Activated CD4-positive, alpha-beta memory T cell treated with anti-CD3 and anti-CD28 coated beads for 36 hours (primary cell): ENCODE measurements around the gene IQGAP1. TPM values are rescaled to one million over a fixed set of nuclear protein-coding genes. Genes with fewer than 3 reads are reported as not detected.
"Not testable (repeated sequence)": the region's sequence is repeated elsewhere in the genome, so short reads cannot be mapped to it uniquely, and the experiment has no call there.

Experiments used
- CTCF ChIA-PET: fragments of 350-600 bp; sonication (Branson Sonifier 250); formaldehyde crosslinking; loops from one replicate; lab custom pipeline; 2021; ENCODE audit warnings: antibody characterized with exemption, inconsistent platforms; lab: Charles Lee
- POLR2A ChIA-PET: fragments of 350-600 bp; sonication (Branson Sonifier 250); formaldehyde crosslinking; loops from one replicate; lab custom pipeline; 2021; ENCODE audit warnings: antibody characterized with exemption; lab: Charles Lee
- DNase-seq: peaks from one replicate; pipeline ENCODE4 v3.0.0-alpha.2; 2020
- H3K27ac Mint-ChIP-seq: one replicate; pipeline ENCODE4 v1.8.0; 2021; ENCODE audit warnings: mixed read lengths
- H3K27me3 Mint-ChIP-seq: one replicate; pipeline ENCODE4 v1.8.0; 2021; ENCODE audit warnings: mixed read lengths
- H3K36me3 Mint-ChIP-seq: one replicate; pipeline ENCODE4 v1.8.0; 2021; ENCODE audit warnings: mixed read lengths
- H3K4me1 Mint-ChIP-seq: one replicate; pipeline ENCODE4 v1.8.0; 2021; ENCODE audit warnings: low read depth, mixed read lengths
- H3K4me3 Mint-ChIP-seq: one replicate; pipeline ENCODE4 v1.8.0; 2021; ENCODE audit warnings: mild to moderate bottlenecking, mixed read lengths
- H3K9me3 Mint-ChIP-seq: one replicate; pipeline ENCODE4 v1.8.0; 2021; ENCODE audit warnings: mixed read lengths
- intact Hi-C: fragments of 100-400 bp; cut with micrococcal nuclease; formaldehyde crosslinking; loops from one replicate; pipeline ENCODE4 v1.15.1; 2023
- total RNA-seq, 2 experiments: library from RNA; stranded (reverse); gene quantifications; one replicate each; pipeline ENCODE4 v1.2.3, GENCODE V29; 2021

The IQGAP1 gene
- total RNA-seq, 2 experiments from 2014 or later = 186 to 207 TPM

GRCh38 chr15:90512276-90512675, 124.2 kb downstream of the IQGAP1 start:
- ChIA-PET POLR2A (no interaction called here), CTCF (interaction anchor here (0.6 to 1.3 kb wide), 3 partner anchors 45 to 192 kb away, joined by 3 to 4 read pairs (median 3); no protein-coding TSS in a partner anchor)
- Mint-ChIP-seq H3K27ac (no peak overlapping the region), H3K4me1 (peaks cover 7% of the 10 kb centered on the region), H3K4me3 (no peak overlapping the region), H3K36me3 (no peaks in the 10 kb centered on the region), H3K9me3 (no peaks in the 10 kb centered on the region), H3K27me3 (no peaks in the 10 kb centered on the region)
- DNase-seq = no peak
- intact Hi-C loops = no loop called here

- no peak overlapping the region for H3K27ac Mint-ChIP-seq
- ChIA-PET CTCF (interaction anchor here (1.3 kb wide), 1 partner anchor 193 kb away, joined by 4 read pairs; no protein-coding TSS in a partner anchor), POLR2A (no interaction called here)
- H3K4me3 Mint-ChIP-seq = no peak overlapping the region
- no peaks in the 10 kb centered on the region for H3K27me3 Mint-ChIP-seq
- DNase-seq = no peak
- H3K9me3 Mint-ChIP-seq = no peaks in the 10 kb centered on the region
- peaks cover 7% of the 10 kb centered on the region for H3K4me1 Mint-ChIP-seq
- intact Hi-C loops = no loop called here
- H3K36me3 Mint-ChIP-seq = no peaks in the 10 kb centered on the region
These were observed 124.9 kb downstream of the IQGAP1 start for GRCh38 chr15:90512981-90513380.

GRCh38 chr15:90513448-90513847, 125.4 kb downstream of the IQGAP1 start:
- Mint-ChIP-seq H3K4me3 (no peak overlapping the region), H3K27me3 (no peaks in the 10 kb centered on the region), H3K9me3 (no peaks in the 10 kb centered on the region), H3K27ac (no peak overlapping the region), H3K36me3 (no peaks in the 10 kb centered on the region), H3K4me1 (peaks cover 7% of the 10 kb centered on the region)
- intact Hi-C loops = no loop called here
- DNase-seq = no peak
- CTCF ChIA-PET = no interaction called here
- POLR2A ChIA-PET = no interaction called here

- CTCF ChIA-PET, H3K4me1 Mint-ChIP-seq, H3K9me3 Mint-ChIP-seq, POLR2A ChIA-PET, intact Hi-C loops, H3K4me3 Mint-ChIP-seq, H3K27ac Mint-ChIP-seq, H3K27me3 Mint-ChIP-seq, H3K36me3 Mint-ChIP-seq, DNase-seq: not testable (repeated sequence)
These were observed 125.9 kb downstream of the IQGAP1 start for GRCh38 chr15:90513893-90514292.

GRCh38 chr15:90519688-90520087, 131.6 kb downstream of the IQGAP1 start:
- DNase-seq = no peak
- H3K4me3 Mint-ChIP-seq = no peak overlapping the region
- intact Hi-C loops = no loop called here
- H3K36me3 Mint-ChIP-seq = no peaks in the 10 kb centered on the region
- CTCF ChIA-PET = no interaction called here
- POLR2A ChIA-PET = no interaction called here
- H3K4me1 Mint-ChIP-seq = no peaks in the 10 kb centered on the region
- H3K27ac Mint-ChIP-seq = no peak overlapping the region
- no peaks in the 10 kb centered on the region for H3K27me3 Mint-ChIP-seq
- no peaks in the 10 kb centered on the region for H3K9me3 Mint-ChIP-seq

- CTCF ChIA-PET = no interaction called here
- H3K27me3 Mint-ChIP-seq = no peaks in the 10 kb centered on the region
- no peak for DNase-seq
- POLR2A ChIA-PET = no interaction called here
- H3K27ac Mint-ChIP-seq = no peak overlapping the region
- no peaks in the 10 kb centered on the region for H3K36me3 Mint-ChIP-seq
- H3K9me3 Mint-ChIP-seq = no peaks in the 10 kb centered on the region
- no peak overlapping the region for H3K4me3 Mint-ChIP-seq
- intact Hi-C loops = no loop called here
- H3K4me1 Mint-ChIP-seq = no peaks in the 10 kb centered on the region
These were observed 132.3 kb downstream of the IQGAP1 start for GRCh38 chr15:90520365-90520764.

GRCh38 chr15:90523373-90523772, 135.3 kb downstream of the IQGAP1 start:
- CTCF ChIA-PET = interaction anchor here (1.0 to 1.2 kb wide), 2 partner anchors 8 to 161 kb away, joined by 3 to 4 read pairs; no protein-coding TSS in a partner anchor
- Mint-ChIP-seq H3K4me1 (peaks cover 1% of the 10 kb centered on the region), H3K36me3 (no peaks in the 10 kb centered on the region), H3K27me3 (no peaks in the 10 kb centered on the region), H3K9me3 (no peaks in the 10 kb centered on the region), H3K4me3 (no peak overlapping the region), H3K27ac (no peak overlapping the region)
- no peak for DNase-seq
- intact Hi-C loops = no loop called here
- POLR2A ChIA-PET = no interaction called here

GRCh38 chr15:90524018-90524803, 136.2 kb downstream of the IQGAP1 start:
- H3K36me3 Mint-ChIP-seq, DNase-seq, H3K27ac Mint-ChIP-seq, H3K9me3 Mint-ChIP-seq, H3K27me3 Mint-ChIP-seq, intact Hi-C loops, H3K4me3 Mint-ChIP-seq, H3K4me1 Mint-ChIP-seq: not testable (repeated sequence)
- ChIA-PET CTCF (interaction anchor here (1.0 to 1.7 kb wide), 2 partner anchors 162 to 204 kb away, joined by 3 to 6 read pairs; no protein-coding TSS in a partner anchor), POLR2A (interaction anchor here (0.6 to 1.1 kb wide), 2 partner anchors 15 to 75 kb away, joined by 3 to 4 read pairs; no protein-coding TSS in a partner anchor)

GRCh38 chr15:90529011-90529370, 140.9 kb downstream of the IQGAP1 start:
- H3K9me3 Mint-ChIP-seq = no peaks in the 10 kb centered on the region
- intact Hi-C loops = no loop called here
- CTCF ChIA-PET = interaction anchor here (0.7 kb wide), 1 partner anchor 406 kb away, joined by 3 read pairs; no protein-coding TSS in a partner anchor
- H3K4me3 Mint-ChIP-seq = peak overlapping the region; percentile 68
- H3K36me3 Mint-ChIP-seq = peaks cover 8% of the 10 kb centered on the region
- no peaks in the 10 kb centered on the region for H3K27me3 Mint-ChIP-seq
- POLR2A ChIA-PET = interaction anchor here (0.9 kb wide), 1 partner anchor 11 kb away, joined by 3 read pairs; no protein-coding TSS in a partner anchor
- H3K27ac Mint-ChIP-seq = peak overlapping the region; percentile 72
- H3K4me1 Mint-ChIP-seq = peaks cover 36% of the 10 kb centered on the region
- DNase-seq = no peak

- Mint-ChIP-seq H3K9me3 (no peaks in the 10 kb centered on the region), H3K4me3 (peak within 1 kb of the TSS; percentile 91), H3K27me3 (no peaks in the 10 kb centered on the region), H3K4me1 (peaks cover 39% of the 10 kb centered on the region), H3K36me3 (peaks cover 8% of the 10 kb centered on the region), H3K27ac (peak within 1 kb of the TSS; percentile 81)
- peak; percentile 64 for DNase-seq
- POLR2A ChIA-PET = interaction anchor here (0.9 to 2.1 kb wide), 8 partner anchors 10 to 374 kb away, joined by 3 to 16 read pairs (median 3); partner anchors contain the start of gene MAN2A2
- intact Hi-C loops = loop anchor here (1.0 to 2.0 kb wide), 2 partner anchors 10 to 67 kb away; no protein-coding TSS in a partner anchor
- CTCF ChIA-PET = interaction anchor here (0.7 to 2.3 kb wide), 4 partner anchors 10 to 406 kb away, joined by 3 to 12 read pairs (median 6); no protein-coding TSS in a partner anchor
These were observed 141.6 kb downstream of the IQGAP1 start, which contains the start of gene CRTC3 for GRCh38 chr15:90529371-90530249. Gene CRTC3, plus strand, starts transcription at chr15:90529923. Its CDS starts 149 bp downstream, at chr15:90530072.

- CTCF ChIA-PET = interaction anchor here (0.9 to 2.3 kb wide), 8 partner anchors 8 to 224 kb away, joined by 3 to 12 read pairs (median 4); no protein-coding TSS in a partner anchor
- peak; percentile 61 for DNase-seq
- no peaks in the 10 kb centered on the region for H3K27me3 Mint-ChIP-seq
- H3K4me3 Mint-ChIP-seq = peak overlapping the region; percentile 91
- intact Hi-C loops = loop anchor here (1.0 to 2.0 kb wide), 2 partner anchors 9 to 66 kb away; no protein-coding TSS in a partner anchor
- peak overlapping the region; percentile 81 for H3K27ac Mint-ChIP-seq
- POLR2A ChIA-PET = interaction anchor here (0.7 to 2.1 kb wide), 9 partner anchors 9 to 373 kb away, joined by 3 to 16 read pairs (median 4); partner anchors contain the start of gene MAN2A2
- H3K4me1 Mint-ChIP-seq = peaks cover 44% of the 10 kb centered on the region
- peaks cover 8% of the 10 kb centered on the region for H3K36me3 Mint-ChIP-seq
- H3K9me3 Mint-ChIP-seq = no peaks in the 10 kb centered on the region
These were observed 142.4 kb downstream of the IQGAP1 start for GRCh38 chr15:90530250-90531051.
